ENCODE measurements around the gene KCNJ4.

Gene KCNJ4

DNA sequence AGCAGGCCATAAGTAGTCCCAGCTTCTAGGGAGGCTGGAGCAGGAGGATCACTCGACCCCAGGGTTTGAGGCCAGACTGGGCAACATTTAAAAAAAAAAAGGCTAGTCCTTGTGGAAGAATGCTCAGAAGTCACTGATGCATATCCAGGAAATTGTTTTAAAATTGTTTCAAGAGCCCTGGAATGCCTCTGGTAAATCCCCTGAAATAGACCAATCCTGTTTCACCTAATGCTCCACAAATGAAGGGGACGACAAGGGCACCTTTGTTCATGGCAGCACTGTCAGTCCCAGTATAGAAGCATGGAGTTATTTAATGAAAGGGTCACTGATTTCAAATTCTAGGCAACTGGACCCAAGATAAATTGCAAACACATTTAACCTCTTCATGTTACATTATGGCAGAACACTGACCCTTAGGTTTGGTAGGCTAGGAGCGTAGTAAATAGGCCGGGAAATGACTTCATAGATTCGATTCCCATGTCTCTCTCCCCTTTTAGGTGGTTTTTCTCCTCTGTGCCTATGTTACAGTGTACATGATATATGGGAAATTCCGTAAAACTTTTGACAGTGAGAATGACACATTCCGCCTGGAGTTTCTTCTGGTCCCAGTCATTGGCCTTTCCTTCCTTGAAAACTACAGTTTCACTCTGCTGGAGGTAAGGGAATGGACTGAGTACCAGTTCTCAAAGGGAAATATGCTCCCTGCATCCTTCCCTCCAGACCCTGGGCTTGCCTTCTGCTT lies 24.3 kb upstream of the KCNJ4 start:
- Histone ChIP-seq H3K36me3 (ENCODE audit: control insufficient read depth in 2 of 2, insufficient read depth in 1 of 2, low read length in 2 of 2) (peaks cover 33 to 46% of the 10 kb centered on the region in 2 experiments), H3K4me3 (ENCODE audit: low read depth, low read length) (no peak overlapping the region), H3K4me1 (ENCODE audit: control insufficient read depth, insufficient read depth, low read length) (no peaks in the 10 kb centered on the region), H3K27ac (ENCODE audit: extremely low read depth, low read depth, low read length) (no peak overlapping the region; the same call in 1 of the 2 replicates), H3K9me3 (ENCODE audit: control insufficient read depth, insufficient read depth, low read depth, low read length) (no peaks in the 10 kb centered on the region)
- ChIA-PET CTCF (interaction anchor here (0.7 kb wide), 1 partner anchor 44 kb away, joined by 5 read pairs; no protein-coding TSS in a partner anchor), POLR2A (no interaction called here)
- TF ChIP-seq FEZF1 (tag by site-specific recombination; IDR thresholded peaks at IDR 0.05), result peak; percentile 28; the same call in 1 of the 2 replicates
- peak; percentile 21; the same call in 1 of the 2 replicates for TF ChIP-seq GLIS1 (tag by site-specific recombination; IDR thresholded peaks at IDR 0.05)
- no peak for TF ChIP-seq ZNF266 (tag by site-specific recombination; IDR thresholded peaks at IDR 0.05; ENCODE audit: low read depth)
- no peak for TF ChIP-seq GFI1B (tag by site-specific recombination; IDR thresholded peaks at IDR 0.05)

DNA sequence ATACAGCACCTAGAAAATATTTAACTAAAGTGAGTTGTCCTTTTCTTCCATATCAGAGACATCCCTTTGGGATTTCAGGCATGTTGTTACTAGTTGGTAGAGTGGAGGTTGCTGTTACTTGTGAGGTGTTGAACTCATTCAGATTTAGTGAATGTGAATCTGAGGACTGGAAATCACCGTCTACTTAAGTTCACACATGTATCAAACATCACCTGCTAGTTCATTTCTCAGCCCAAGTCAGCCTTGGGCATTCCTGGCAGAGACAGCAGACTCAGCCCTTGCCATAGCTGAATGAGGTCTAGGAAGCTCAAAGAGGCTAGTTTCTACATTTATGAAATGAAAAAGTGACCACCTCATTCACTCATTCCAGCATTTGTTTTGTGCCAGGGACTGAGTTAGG lies 22.6 kb upstream of the KCNJ4 start:
- ChIA-PET POLR2A (interaction anchor here (1.1 kb wide), 1 partner anchor 61 kb away, joined by 3 read pairs; no protein-coding TSS in a partner anchor), CTCF (interaction anchor here (0.6 kb wide), 1 partner anchor 13 kb away, joined by 3 read pairs; no protein-coding TSS in a partner anchor)
- Histone ChIP-seq H3K4me1 (ENCODE audit: control insufficient read depth, insufficient read depth, low read length) (no peaks in the 10 kb centered on the region), H3K27ac (ENCODE audit: extremely low read depth, low read depth, low read length) (no peak overlapping the region), H3K36me3 (ENCODE audit: control insufficient read depth in 2 of 2, insufficient read depth in 1 of 2, low read length in 2 of 2) (peaks cover 18 to 29% of the 10 kb centered on the region in 2 experiments), H3K4me3 (ENCODE audit: low read depth, low read length) (no peak overlapping the region), H3K9me3 (ENCODE audit: control insufficient read depth, insufficient read depth, low read depth, low read length) (no peaks in the 10 kb centered on the region)
- TF ChIP-seq SCRT2 (tag by site-specific recombination; IDR thresholded peaks at IDR 0.05) (no peak), MYNN (tag by site-specific recombination; IDR thresholded peaks at IDR 0.05; ENCODE audit: borderline replicate concordance) (no peak), ZNF777 (tag by site-specific recombination; IDR thresholded peaks at IDR 0.05; ENCODE audit: borderline replicate concordance) (no peak), ZNF473 (tag by site-specific recombination; IDR thresholded peaks at IDR 0.05) (no peak), ZNF10 (tag by site-specific recombination; IDR thresholded peaks at IDR 0.05) (no peak), ZNF555 (tag by site-specific recombination; conservative IDR thresholded peaks at IDR 0.05) (no peak), ZNF140 (tag by site-specific recombination; IDR thresholded peaks at IDR 0.05) (no peak), HOXC10 (CRISPR knock-in tag; IDR thresholded peaks at IDR 0.05) (no peak), ZNF292 (tag by site-specific recombination; IDR thresholded peaks at IDR 0.05; ENCODE audit: borderline replicate concordance, low read depth) (no peak), ZNF354C (tag by site-specific recombination; IDR thresholded peaks at IDR 0.05; ENCODE audit: borderline replicate concordance, low read depth) (no peak), ZNF670 (tag by site-specific recombination; IDR thresholded peaks at IDR 0.05; ENCODE audit: low read depth) (no peak), ZNF394 (tag by site-specific recombination; IDR thresholded peaks at IDR 0.05; ENCODE audit: borderline replicate concordance) (no peak), ZNF280D (tag by site-specific recombination; IDR thresholded peaks at IDR 0.05) (no peak), ZNF404 (tag by site-specific recombination; IDR thresholded peaks at IDR 0.05) (no peak), PATZ1 (tag by site-specific recombination; IDR thresholded peaks at IDR 0.05) (no peak), GFI1B (tag by site-specific recombination; IDR thresholded peaks at IDR 0.05) (no peak), ZNF624 (tag by site-specific recombination; IDR thresholded peaks at IDR 0.05) (no peak)
- TF ChIP-seq, protein P1, sequence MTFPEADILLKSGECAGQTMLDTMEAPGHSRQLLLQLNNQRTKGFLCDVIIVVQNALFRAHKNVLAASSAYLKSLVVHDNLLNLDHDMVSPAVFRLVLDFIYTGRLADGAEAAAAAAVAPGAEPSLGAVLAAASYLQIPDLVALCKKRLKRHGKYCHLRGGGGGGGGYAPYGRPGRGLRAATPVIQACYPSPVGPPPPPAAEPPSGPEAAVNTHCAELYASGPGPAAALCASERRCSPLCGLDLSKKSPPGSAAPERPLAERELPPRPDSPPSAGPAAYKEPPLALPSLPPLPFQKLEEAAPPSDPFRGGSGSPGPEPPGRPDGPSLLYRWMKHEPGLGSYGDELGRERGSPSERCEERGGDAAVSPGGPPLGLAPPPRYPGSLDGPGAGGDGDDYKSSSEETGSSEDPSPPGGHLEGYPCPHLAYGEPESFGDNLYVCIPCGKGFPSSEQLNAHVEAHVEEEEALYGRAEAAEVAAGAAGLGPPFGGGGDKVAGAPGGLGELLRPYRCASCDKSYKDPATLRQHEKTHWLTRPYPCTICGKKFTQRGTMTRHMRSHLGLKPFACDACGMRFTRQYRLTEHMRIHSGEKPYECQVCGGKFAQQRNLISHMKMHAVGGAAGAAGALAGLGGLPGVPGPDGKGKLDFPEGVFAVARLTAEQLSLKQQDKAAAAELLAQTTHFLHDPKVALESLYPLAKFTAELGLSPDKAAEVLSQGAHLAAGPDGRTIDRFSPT (tag by site-specific recombination; IDR thresholded peaks at IDR 0.05), result no peak
- TF ChIP-seq, protein P2, sequence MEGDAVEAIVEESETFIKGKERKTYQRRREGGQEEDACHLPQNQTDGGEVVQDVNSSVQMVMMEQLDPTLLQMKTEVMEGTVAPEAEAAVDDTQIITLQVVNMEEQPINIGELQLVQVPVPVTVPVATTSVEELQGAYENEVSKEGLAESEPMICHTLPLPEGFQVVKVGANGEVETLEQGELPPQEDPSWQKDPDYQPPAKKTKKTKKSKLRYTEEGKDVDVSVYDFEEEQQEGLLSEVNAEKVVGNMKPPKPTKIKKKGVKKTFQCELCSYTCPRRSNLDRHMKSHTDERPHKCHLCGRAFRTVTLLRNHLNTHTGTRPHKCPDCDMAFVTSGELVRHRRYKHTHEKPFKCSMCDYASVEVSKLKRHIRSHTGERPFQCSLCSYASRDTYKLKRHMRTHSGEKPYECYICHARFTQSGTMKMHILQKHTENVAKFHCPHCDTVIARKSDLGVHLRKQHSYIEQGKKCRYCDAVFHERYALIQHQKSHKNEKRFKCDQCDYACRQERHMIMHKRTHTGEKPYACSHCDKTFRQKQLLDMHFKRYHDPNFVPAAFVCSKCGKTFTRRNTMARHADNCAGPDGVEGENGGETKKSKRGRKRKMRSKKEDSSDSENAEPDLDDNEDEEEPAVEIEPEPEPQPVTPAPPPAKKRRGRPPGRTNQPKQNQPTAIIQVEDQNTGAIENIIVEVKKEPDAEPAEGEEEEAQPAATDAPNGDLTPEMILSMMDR (tag by site-specific recombination; IDR thresholded peaks at IDR 0.05), result no peak
- TF ChIP-seq, protein P3, sequence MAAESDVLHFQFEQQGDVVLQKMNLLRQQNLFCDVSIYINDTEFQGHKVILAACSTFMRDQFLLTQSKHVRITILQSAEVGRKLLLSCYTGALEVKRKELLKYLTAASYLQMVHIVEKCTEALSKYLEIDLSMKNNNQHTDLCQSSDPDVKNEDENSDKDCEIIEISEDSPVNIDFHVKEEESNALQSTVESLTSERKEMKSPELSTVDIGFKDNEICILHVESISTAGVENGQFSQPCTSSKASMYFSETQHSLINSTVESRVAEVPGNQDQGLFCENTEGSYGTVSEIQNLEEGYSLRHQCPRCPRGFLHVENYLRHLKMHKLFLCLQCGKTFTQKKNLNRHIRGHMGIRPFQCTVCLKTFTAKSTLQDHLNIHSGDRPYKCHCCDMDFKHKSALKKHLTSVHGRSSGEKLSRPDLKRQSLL (tag by site-specific recombination; IDR thresholded peaks at IDR 0.05), result no peak
